GM06990 (cell line): Measurements from ENCODE around the gene UNC13B.

ENCODE experiments used
- DNase-seq: peaks from one replicate; pipeline ENCODE4 v3.0.0-alpha.2; 2011; ENCODE audit not compliant: insufficient read length; ENCODE audit errors: extremely low read depth
- H3K27me3 ChIP-seq: replicated peaks from 2 replicates; pipeline ENCODE4 v1.6.0; 2011; ENCODE audit warnings: low read length; ENCODE audit not compliant: control insufficient read depth, insufficient read depth
- H3K36me3 ChIP-seq: 2 replicates; pipeline ENCODE4 v1.5.1; 2011; ENCODE audit warnings: low read length; ENCODE audit not compliant: control insufficient read depth, insufficient read depth
- H3K4me3 ChIP-seq: replicated peaks from 2 replicates; pipeline ENCODE4 v1.5.1; 2011; ENCODE audit warnings: low read depth, mild to moderate bottlenecking, control low read depth, low read length
- CTCF ChIP-seq: IDR thresholded peaks from 2 replicates; pipeline ENCODE4 v1.5.1; 2011; ENCODE audit warnings: low read length, control low read depth, mild to moderate bottlenecking, inconsistent platforms; ENCODE audit not compliant: insufficient read depth, poor library complexity, severe bottlenecking

The UNC13B gene

GRCh38 chr9:35190203-35190602 lies 28.4 kb downstream of the UNC13B start:
- no peak for TF ChIP-seq CTCF
- no peak for DNase-seq
- H3K4me3 ChIP-seq: no peak overlapping the region

GRCh38 chr9:35191105-35191504 lies 29.3 kb downstream of the UNC13B start:
- H3K4me3 ChIP-seq: no peak overlapping the region
- DNase-seq: no peak
- H3K27me3 ChIP-seq: no peaks in the 10 kb centered on the region
- no peaks in the 10 kb centered on the region for H3K36me3 ChIP-seq
- no peak for TF ChIP-seq CTCF

More at GRCh38 chr9:35190203-35190602, 28.4 kb downstream of the UNC13B start:
- H3K36me3 ChIP-seq: no peaks in the 10 kb centered on the region
- no peaks in the 10 kb centered on the region for H3K27me3 ChIP-seq

GRCh38 chr9:35193762-35194161 lies 32.0 kb downstream of the UNC13B start:
- Histone ChIP-seq H3K4me3 (no peak overlapping the region), H3K36me3 (no peaks in the 10 kb centered on the region), H3K27me3 (no peaks in the 10 kb centered on the region)
- peak; percentile 3 for TF ChIP-seq CTCF
- no peak for DNase-seq

GRCh38 chr9:35195683-35196082 lies 33.9 kb downstream of the UNC13B start:
- no peaks in the 10 kb centered on the region for H3K36me3 ChIP-seq
- no peak overlapping the region for H3K4me3 ChIP-seq
- no peaks in the 10 kb centered on the region for H3K27me3 ChIP-seq
- no peak for TF ChIP-seq CTCF
- no peak for DNase-seq

GRCh38 chr9:35198191-35198590 lies 36.4 kb downstream of the UNC13B start:
- TF ChIP-seq CTCF: no peak
- H3K27me3 ChIP-seq: no peaks in the 10 kb centered on the region

GRCh38 chr9:35203528-35203927 lies 41.7 kb downstream of the UNC13B start:
- no peaks in the 10 kb centered on the region for H3K27me3 ChIP-seq
- DNase-seq: no peak
- H3K4me3 ChIP-seq: no peak overlapping the region
- TF ChIP-seq CTCF: no peak
- no peaks in the 10 kb centered on the region for H3K36me3 ChIP-seq

More at GRCh38 chr9:35198191-35198590, 36.4 kb downstream of the UNC13B start:
- no peak overlapping the region for H3K4me3 ChIP-seq
- H3K36me3 ChIP-seq: no peaks in the 10 kb centered on the region
- no peak for DNase-seq
